Stomach (tissue), 9 donors: ENCODE data around the gene CXCR5. TPM values are rescaled to one million over a fixed set of nuclear protein-coding genes. Genes with fewer than 3 reads are reported as not detected.

ENCODE experiments used
- DNase-seq, 2 donors: peaks; one replicate each; pipeline versions ENCODE4 v3.0.0 to v3.0.0-alpha.2; 2013 to 2019
- H3K27ac ChIP-seq, 5 donors: fragments of 200-600 bp in 4 of 5; sonication (generic) in 4 of 5; one replicate each; pipeline ENCODE4 v1.5.1; 2013 to 2019; ENCODE audit warnings: mild to moderate bottlenecking in 1 of 5, moderate library complexity in 1 of 5
- H3K27me3 ChIP-seq, 3 donors: fragments of 200-600 bp; sonication (generic); one replicate each; pipeline ENCODE4 v1.5.1; 2017 to 2019; ENCODE audit warnings: mixed run types in 1 of 3
- H3K36me3 ChIP-seq, 4 donors: fragments of 200-600 bp; sonication (generic); 1 replicate in 3 of 4; 2 replicates in 1 of 4; pipeline ENCODE4 v1.5.1; 2016 to 2019
- H3K4me1 ChIP-seq, 4 donors: fragments of 200-600 bp; sonication (generic); one replicate each; pipeline ENCODE4 v1.5.1; 2016 to 2019
- H3K4me3 ChIP-seq, 4 donors: fragments of 200-600 bp; sonication (generic) in 3 of 4; one replicate each; pipeline ENCODE4 v1.5.1; 2016 to 2019; ENCODE audit warnings: mild to moderate bottlenecking in 1 of 4
- H3K9me3 ChIP-seq, 4 donors: fragments of 200-600 bp; sonication (generic); one replicate each; pipeline ENCODE4 v1.5.1; 2016 to 2019
- CTCF ChIP-seq, 7 experiments: fragments of 450-650 bp in 4 of 7; fragments of 200-600 bp in 3 of 7; sonication (generic) in 3 of 7; IDR thresholded peaks; one replicate each; pipeline ENCODE4 v1.5.1; 2016 to 2019; ENCODE audit warnings: antibody characterized with exemption in 7 of 7, control low read depth in 2 of 7, mild to moderate bottlenecking in 1 of 7
- EP300 ChIP-seq: sonication (generic); formaldehyde crosslinking; IDR thresholded peaks from one replicate; pipeline ENCODE4 v1.6.1; 2017; ENCODE audit warnings: antibody characterized with exemption
- POLR2A ChIP-seq, 4 donors: fragments of 450-650 bp; IDR thresholded peaks; one replicate each; pipeline ENCODE4 v1.6.1; 2016; ENCODE audit warnings: antibody characterized with exemption in 4 of 4, control low read depth in 2 of 4, mild to moderate bottlenecking in 1 of 4, moderate library complexity in 1 of 4
- POLR2AphosphoS5 ChIP-seq, 3 donors: sonication (generic); formaldehyde crosslinking; IDR thresholded peaks; one replicate each; pipeline ENCODE4 v1.6.1; 2016; ENCODE audit warnings: antibody characterized with exemption in 3 of 3
- WGBS, 5 donors: extraction: QIAGEN DNeasy Blood & Tissue Kit in 3 of 5; methylation state at CpG; one replicate each; pipeline versions ENCODE4 v1.1.5 to v1.1.7; 2013 to 2018; 5-methylcytosine and 5-hydroxymethylcytosine counted together
- intact Hi-C: fragments of 100-400 bp; cut with DNase I; formaldehyde crosslinking; loops from one replicate; pipeline ENCODE4 v1.15.1; 2023; ENCODE audit warnings: low total_unique reads
- polyA plus RNA-seq, 3 donors: library from polyadenylated mRNA; stranded (reverse); fragments of 200-250 nt; gene quantifications; one replicate each; pipeline ENCODE4 v1.2.3, GENCODE V29; 2013
- total RNA-seq, 5 donors: library from RNA; depleted of rRNA; stranded (reverse); fragments of >200 nt; gene quantifications; one replicate each; pipeline versions ENCODE4 v1.1.0 to v1.2.3, GENCODE V29; 2014 to 2016
- donor health status: healthy with polysubstance abuse.
- donor health status: Bipolar disorder and iron deficiency.
- donor health status: healthy.

The CXCR5 gene
- total and polyA plus RNA-seq, 8 donors = 0.12 to 0.60 (median 0.15) TPM; not detected in 4

- DNase-seq = no peak
- H3K27me3 ChIP-seq = no peaks in the 10 kb centered on the region
- WGBS, 5 donors = 91 to 100% (median 94%) methylated on average over 5 of the region's 5 CpGs
- no peak for TF ChIP-seq POLR2AphosphoS5 (IDR thresholded peaks at IDR 0.05)
- TF ChIP-seq POLR2A (IDR thresholded peaks at IDR 0.05) = no peak
- TF ChIP-seq EP300 = no peak
- TF ChIP-seq CTCF (IDR thresholded peaks at IDR 0.05) = no peak
- peak overlapping the region in 4 of 5 donors; percentile 35 to 85 (median 74) for H3K27ac ChIP-seq
- intact Hi-C loops = no loop called here
- no peaks in the 10 kb centered on the region for H3K36me3 ChIP-seq
- H3K4me1 ChIP-seq = peaks cover 14 to 46% (median 25%) of the 10 kb centered on the region in 4 donors
- H3K4me3 ChIP-seq = no peak overlapping the region
- H3K9me3 ChIP-seq = no peaks in the 10 kb centered on the region
Measured at GRCh38 chr11:118888398-118888797, 4.7 kb downstream of the CXCR5 start.

GRCh38 chr11:118889797-118890196 is 6.1 kb downstream of the CXCR5 start:
- Histone ChIP-seq H3K4me3 (no peak overlapping the region), H3K9me3 (no peaks in the 10 kb centered on the region), H3K27ac (peak overlapping the region in 3 of 5 donors; percentile 40 to 78 (median 43)), H3K4me1 (peaks cover 14 to 46% (median 28%) of the 10 kb centered on the region in 4 donors), H3K27me3 (no peaks in the 10 kb centered on the region), H3K36me3 (peaks cover 0 to 7% (median 3%) of the 10 kb centered on the region in 4 donors)
- intact Hi-C loops = no loop called here
- WGBS, 5 donors = 33 to 65% (median 59%) methylated on average over 2 to 5 of the region's 5 CpGs
- TF ChIP-seq POLR2AphosphoS5 (IDR thresholded peaks at IDR 0.05) (peak in 2 of 3 donors; percentile 37 to 69), CTCF (IDR thresholded peaks at IDR 0.05) (no peak), EP300 (no peak)
- no peak for DNase-seq

GRCh38 chr11:118892514-118892913 is 8.8 kb downstream of the CXCR5 start:
- WGBS, 5 donors = 2 to 9% (median 6%) methylated on average over 4 of the region's 4 CpGs
- peaks cover 0 to 14% (median 12%) of the 10 kb centered on the region in 4 donors for H3K36me3 ChIP-seq
- intact Hi-C loops = no loop called here
- no peak overlapping the region for H3K4me3 ChIP-seq
- peaks cover 14 to 70% (median 38%) of the 10 kb centered on the region in 4 donors for H3K4me1 ChIP-seq
- no peaks in the 10 kb centered on the region for H3K27me3 ChIP-seq
- peak in 1 of 2 donors; percentile 71 for DNase-seq
- peak overlapping the region in 1 of 5 donors; percentile 7 for H3K27ac ChIP-seq
- TF ChIP-seq CTCF (IDR thresholded peaks at IDR 0.05) (no peak), POLR2A (IDR thresholded peaks at IDR 0.05) (no peak), POLR2AphosphoS5 (IDR thresholded peaks at IDR 0.05) (no peak), EP300 (no peak)
- no peaks in the 10 kb centered on the region for H3K9me3 ChIP-seq

GRCh38 chr11:118892964-118893363 is 9.3 kb downstream of the CXCR5 start:
- H3K9me3 ChIP-seq = no peaks in the 10 kb centered on the region
- intact Hi-C loops = no loop called here
- no peak overlapping the region for H3K4me3 ChIP-seq
- H3K4me1 ChIP-seq = peaks cover 9 to 70% (median 37%) of the 10 kb centered on the region in 4 donors
- TF ChIP-seq POLR2AphosphoS5 (IDR thresholded peaks at IDR 0.05) = no peak
- no peak for TF ChIP-seq POLR2A (IDR thresholded peaks at IDR 0.05)
- no peak for TF ChIP-seq EP300
- no peak for TF ChIP-seq CTCF (IDR thresholded peaks at IDR 0.05)
- DNase-seq = no peak
- 60 to 67% (median 64%) methylated on average over 7 to 8 of the region's 8 CpGs for WGBS, 5 donors
- peak overlapping the region in 1 of 5 donors; percentile 7 for H3K27ac ChIP-seq
- H3K27me3 ChIP-seq = no peaks in the 10 kb centered on the region
- H3K36me3 ChIP-seq = peaks cover 0 to 17% (median 17%) of the 10 kb centered on the region in 4 donors
